NCI-H82 treated with DMSO at 0.1 percent for 48 hours (cell line): Measurements from ENCODE around the gene POR.

Source experiments
- DNase-seq: peaks from one replicate; lab custom pipeline; 2025; ENCODE audit not compliant: unreplicated experiment; lab: John Stamatoyannopoulos, UW

The POR gene

GRCh38 chr7:75915416-75916156 lies 631 bp downstream of the POR start:
- DNase-seq = no peak

GRCh38 chr7:75916259-75916658 lies 1.3 kb downstream of the POR start:
- no peak for DNase-seq

GRCh38 chr7:75916685-75917634 lies 2.0 kb downstream of the POR start:
- DNase-seq = no peak

GRCh38 chr7:75920431-75921161 lies 5.6 kb downstream of the POR start:
- DNase-seq = no peak

GRCh38 chr7:75921479-75921878 lies 6.5 kb downstream of the POR start:
- no peak for DNase-seq

- DNase-seq = no peak
Measured at GRCh38 chr7:75922966-75923603, 8.1 kb downstream of the POR start.

- no peak for DNase-seq
Measured at GRCh38 chr7:75924256-75924655, 9.3 kb downstream of the POR start.

- no peak for DNase-seq
Measured at GRCh38 chr7:75924889-75925288, 9.9 kb downstream of the POR start.

GRCh38 chr7:75925717-75926435 lies 10.9 kb downstream of the POR start:
- DNase-seq = no peak

GRCh38 chr7:75928568-75928914 lies 13.6 kb downstream of the POR start:
- DNase-seq = no peak

- peak; percentile 37 for DNase-seq
Measured at GRCh38 chr7:75931680-75932079, 16.7 kb downstream of the POR start.

- DNase-seq = no peak
Measured at GRCh38 chr7:75937958-75938786, 23.2 kb downstream of the POR start.

GRCh38 chr7:75938921-75939320 lies 24.0 kb downstream of the POR start:
- DNase-seq = no peak

- DNase-seq = no peak
Measured at GRCh38 chr7:75943864-75944263, 28.9 kb downstream of the POR start.

GRCh38 chr7:75944507-75944906 lies 29.6 kb downstream of the POR start:
- no peak for DNase-seq

GRCh38 chr7:75945297-75946168 lies 30.6 kb downstream of the POR start:
- no peak for DNase-seq

GRCh38 chr7:75946207-75946855 lies 31.4 kb downstream of the POR start:
- no peak for DNase-seq

- no peak for DNase-seq
Measured at GRCh38 chr7:75948179-75948578, 33.2 kb downstream of the POR start.
